Activated CD8-positive, alpha-beta T cell treated with anti-CD3 and anti-CD28 coated beads for 36 hours (primary cell): ENCODE results near the gene PKNOX2. TPM values are rescaled to one million over a fixed set of nuclear protein-coding genes. Genes with fewer than 3 reads are reported as not detected.

Experiments
- ATAC-seq: fragments of 200-7000 bp; cut with Tn5 transposase; one replicate; pipeline ENCODE4 v1.10.0; 2021; ENCODE audit warnings: mild to moderate bottlenecking, moderate library complexity
- CTCF ChIA-PET: fragments of 350-600 bp; sonication (Branson Sonifier 250); formaldehyde crosslinking; loops from one replicate; lab custom pipeline; 2021; ENCODE audit warnings: antibody characterized with exemption; lab: Charles Lee
- POLR2A ChIA-PET: fragments of 350-600 bp; sonication (Branson Sonifier 250); formaldehyde crosslinking; loops from one replicate; lab custom pipeline; 2021; ENCODE audit warnings: antibody characterized with exemption; lab: Charles Lee
- DNase-seq: peaks from one replicate; pipeline ENCODE4 v3.0.0-alpha.2; 2020
- H3K27ac Mint-ChIP-seq: one replicate; pipeline ENCODE4 v1.8.0; 2021; ENCODE audit warnings: mild to moderate bottlenecking, mixed read lengths
- H3K27me3 Mint-ChIP-seq: one replicate; pipeline ENCODE4 v1.8.0; 2021; ENCODE audit warnings: mixed read lengths
- H3K36me3 Mint-ChIP-seq: one replicate; pipeline ENCODE4 v1.8.0; 2021; ENCODE audit warnings: low read depth, mixed read lengths
- H3K4me1 Mint-ChIP-seq: one replicate; pipeline ENCODE4 v1.8.0; 2021; ENCODE audit warnings: low read depth, mixed read lengths
- H3K4me3 Mint-ChIP-seq: one replicate; pipeline ENCODE4 v1.8.0; 2021; ENCODE audit warnings: mild to moderate bottlenecking, moderate library complexity, mixed read lengths
- H3K9me3 Mint-ChIP-seq: one replicate; pipeline ENCODE4 v1.8.0; 2021; ENCODE audit warnings: mixed read lengths
- CTCF ChIP-seq: fragments of 200-600 bp; IDR thresholded peaks from one replicate; pipeline ENCODE4 v1.8.0; 2022; ENCODE audit warnings: antibody characterized with exemption, mild to moderate bottlenecking
- intact Hi-C: fragments of 100-400 bp; cut with micrococcal nuclease; formaldehyde crosslinking; loops from one replicate; pipeline ENCODE4 v1.10.0; 2022
- total RNA-seq, 2 experiments: library from RNA; stranded (reverse); gene quantifications; one replicate each; pipeline ENCODE4 v1.2.3, GENCODE V29; 2021

PKNOX2 gene
- total RNA-seq, 2 experiments from 2014 or later, result not detected

GRCh38 chr11:125227151-125227550 lies 62.6 kb downstream of the PKNOX2 start:
- no peak for TF ChIP-seq CTCF
- Mint-ChIP-seq H3K4me3 (no peak overlapping the region), H3K27me3 (peaks cover 5% of the 10 kb centered on the region), H3K36me3 (no peaks in the 10 kb centered on the region), H3K4me1 (no peaks in the 10 kb centered on the region), H3K9me3 (no peaks in the 10 kb centered on the region), H3K27ac (no peak overlapping the region)
- intact Hi-C loops, result no loop called here
- ChIA-PET POLR2A (no interaction called here), CTCF (no interaction called here)
- DNase-seq (no peak), ATAC-seq (no peak)

- H3K9me3 Mint-ChIP-seq, result no peaks in the 10 kb centered on the region
- ATAC-seq (no peak), DNase-seq (no peak)
- H3K4me1 Mint-ChIP-seq, result no peaks in the 10 kb centered on the region
- peaks cover 7% of the 10 kb centered on the region for H3K27me3 Mint-ChIP-seq
- CTCF ChIA-PET, result no interaction called here
- intact Hi-C loops, result no loop called here
- POLR2A ChIA-PET, result no interaction called here
- no peak overlapping the region for H3K27ac Mint-ChIP-seq
- no peak overlapping the region for H3K4me3 Mint-ChIP-seq
- no peaks in the 10 kb centered on the region for H3K36me3 Mint-ChIP-seq
- no peak for TF ChIP-seq CTCF
Measured at GRCh38 chr11:125228445-125228844, 63.9 kb downstream of the PKNOX2 start.

GRCh38 chr11:125228993-125229392 lies 64.4 kb downstream of the PKNOX2 start:
- no peaks in the 10 kb centered on the region for H3K36me3 Mint-ChIP-seq
- TF ChIP-seq CTCF, result no peak
- H3K4me3 Mint-ChIP-seq, result no peak overlapping the region
- ATAC-seq, result no peak
- H3K4me1 Mint-ChIP-seq, result no peaks in the 10 kb centered on the region
- ChIA-PET POLR2A (no interaction called here), CTCF (no interaction called here)
- DNase-seq, result no peak
- H3K9me3 Mint-ChIP-seq, result no peaks in the 10 kb centered on the region
- no peak overlapping the region for H3K27ac Mint-ChIP-seq
- intact Hi-C loops, result no loop called here
- peaks cover 10% of the 10 kb centered on the region for H3K27me3 Mint-ChIP-seq

- DNase-seq (no peak), ATAC-seq (no peak)
- ChIA-PET CTCF (no interaction called here), POLR2A (no interaction called here)
- Mint-ChIP-seq H3K9me3 (no peaks in the 10 kb centered on the region), H3K4me3 (no peak overlapping the region), H3K27ac (no peak overlapping the region), H3K27me3 (peaks cover 12% of the 10 kb centered on the region), H3K36me3 (no peaks in the 10 kb centered on the region), H3K4me1 (no peaks in the 10 kb centered on the region)
- no peak for TF ChIP-seq CTCF
- intact Hi-C loops, result no loop called here
Measured at GRCh38 chr11:125229916-125230315, 65.4 kb downstream of the PKNOX2 start.

GRCh38 chr11:125233116-125233515 lies 68.6 kb downstream of the PKNOX2 start:
- intact Hi-C loops, result no loop called here
- POLR2A ChIA-PET, result interaction anchor here (0.6 kb wide), 1 partner anchor 85 kb away, joined by 3 read pairs; no protein-coding TSS in a partner anchor
- CTCF ChIA-PET, result no interaction called here
- H3K4me1 Mint-ChIP-seq, result no peaks in the 10 kb centered on the region
- peaks cover 15% of the 10 kb centered on the region for H3K27me3 Mint-ChIP-seq
- no peak overlapping the region for H3K27ac Mint-ChIP-seq
- no peaks in the 10 kb centered on the region for H3K36me3 Mint-ChIP-seq
- H3K4me3 Mint-ChIP-seq, result no peak overlapping the region
- TF ChIP-seq CTCF, result no peak
- no peaks in the 10 kb centered on the region for H3K9me3 Mint-ChIP-seq
- ATAC-seq, result no peak
- no peak for DNase-seq
